GM23338 (cell line): ENCODE measurements around the gene FKRP. TPM values are rescaled to one million over a fixed set of nuclear protein-coding genes. Genes with fewer than 3 reads are reported as not detected.
A peak's percentile ranks its signal among the peaks of the same experiment; 100 is the strongest.

Experiments used
- ATAC-seq: fragments of 200-7000 bp; cut with Tn5 transposase; 3 replicates; pipeline ENCODE4 v1.9.1; 2020
- DNase-seq: peaks from one replicate; pipeline ENCODE4 v3.0.0-alpha.2; 2015; ENCODE audit warnings: low spot score
- H2AFZ ChIP-seq: fragments of 200-600 bp; sonication (generic); 2 replicates; pipeline ENCODE4 v1.8.0; 2016; ENCODE audit warnings: antibody characterized with exemption, mild to moderate bottlenecking, moderate library complexity
- H3F3A ChIP-seq: fragments of 200-600 bp; sonication (generic); replicated peaks from 2 replicates; pipeline ENCODE4 v1.8.0; 2017; ENCODE audit warnings: antibody characterized with exemption, mixed run types, low read depth
- H3K27ac ChIP-seq: fragments of 200-600 bp; sonication (generic); 2 replicates; pipeline ENCODE4 v1.6.1; 2016; ENCODE audit warnings: low read depth
- H3K27me3 ChIP-seq: fragments of 200-600 bp; sonication (generic); 2 replicates; pipeline ENCODE4 v1.8.0; 2016; ENCODE audit warnings: mild to moderate bottlenecking, mixed run types, moderate library complexity; ENCODE audit not compliant: insufficient read depth
- H3K36me3 ChIP-seq: fragments of 200-600 bp; sonication (generic); 2 replicates; pipeline ENCODE4 v1.8.0; 2016; ENCODE audit warnings: mild to moderate bottlenecking; ENCODE audit not compliant: insufficient read depth
- H3K4me1 ChIP-seq: fragments of 200-600 bp; sonication (generic); 2 replicates; pipeline ENCODE4 v1.8.0; 2016; ENCODE audit warnings: mild to moderate bottlenecking, moderate library complexity; ENCODE audit not compliant: insufficient read depth
- H3K4me2 ChIP-seq: fragments of 200-600 bp; sonication (generic); 2 replicates; pipeline ENCODE4 v1.7.1; 2017; ENCODE audit warnings: mixed run types
- H3K4me3 ChIP-seq: fragments of 200-600 bp; sonication (generic); 2 replicates; pipeline ENCODE4 v1.6.1; 2016; ENCODE audit warnings: mixed run types
- H3K79me2 ChIP-seq: fragments of 200-600 bp; sonication (generic); replicated peaks from 2 replicates; pipeline ENCODE4 v1.8.0; 2017; ENCODE audit warnings: mild to moderate bottlenecking; ENCODE audit not compliant: insufficient read depth
- H3K9me2 ChIP-seq: fragments of 200-600 bp; sonication (generic); 2 replicates; pipeline ENCODE4 v1.8.0; 2017; ENCODE audit not compliant: insufficient read depth
- H4K20me1 ChIP-seq: fragments of 200-600 bp; sonication (generic); replicated peaks from 2 replicates; pipeline ENCODE4 v1.8.0; 2017; ENCODE audit warnings: mild to moderate bottlenecking; ENCODE audit not compliant: insufficient read depth
- H3K27ac Mint-ChIP-seq: 2 replicates; pipeline ENCODE4 v1.8.0; 2020; ENCODE audit warnings: inconsistent platforms, mild to moderate bottlenecking, moderate library complexity, mixed read lengths
- H3K27me3 Mint-ChIP-seq: 3 replicates; pipeline ENCODE4 v1.8.0; 2022; ENCODE audit warnings: low read depth, mild to moderate bottlenecking, moderate library complexity, mixed read lengths, inconsistent platforms; ENCODE audit not compliant: insufficient read depth, poor library complexity
- H3K36me3 Mint-ChIP-seq: 3 replicates; pipeline ENCODE4 v1.8.0; 2021; ENCODE audit warnings: low read depth, mild to moderate bottlenecking, inconsistent platforms, moderate library complexity, mixed read lengths
- H3K4me1 Mint-ChIP-seq: 3 replicates; pipeline ENCODE4 v1.8.0; 2020; ENCODE audit warnings: mild to moderate bottlenecking, inconsistent platforms, mixed read lengths
- H3K4me3 Mint-ChIP-seq: 3 replicates; pipeline ENCODE4 v1.8.0; 2021; ENCODE audit warnings: moderate library complexity, mild to moderate bottlenecking, inconsistent platforms, mixed read lengths
- H3K9me3 Mint-ChIP-seq: 3 replicates; pipeline ENCODE4 v1.8.0; 2020; ENCODE audit warnings: moderate library complexity, mild to moderate bottlenecking, inconsistent platforms, mixed read lengths
- ETS1 ChIP-seq: IDR thresholded peaks from 2 replicates; pipeline ENCODE4 v1.6.1; 2016; ENCODE audit warnings: antibody characterized with exemption
- JUNB ChIP-seq: IDR thresholded peaks from one replicate; pipeline ENCODE4 v1.6.1; 2016; ENCODE audit warnings: antibody characterized with exemption; ENCODE audit not compliant: unreplicated experiment
- POLR2AphosphoS5 ChIP-seq: IDR thresholded peaks from 2 replicates; pipeline ENCODE4 v1.6.1; 2016; ENCODE audit warnings: antibody characterized with exemption, low read depth
- REST ChIP-seq: IDR thresholded peaks from one replicate; pipeline ENCODE4 v1.6.1; 2018; ENCODE audit warnings: antibody characterized with exemption; ENCODE audit not compliant: unreplicated experiment
- ZNF114 ChIP-seq: fragments of 250-450 bp; sonication (Bioruptor Pico); IDR thresholded peaks from 2 replicates; pipeline ENCODE4 v1.5.0; 2020; ENCODE audit warnings: mild to moderate bottlenecking, moderate library complexity
- ZNF331 ChIP-seq: fragments of 250-450 bp; sonication (Bioruptor Pico); IDR thresholded peaks from 2 replicates; pipeline ENCODE4 v1.5.0; 2020; ENCODE audit warnings: low read depth, mild to moderate bottlenecking, moderate library complexity
- ZNF462 ChIP-seq: fragments of 250-450 bp; sonication (Bioruptor Pico); IDR thresholded peaks from 2 replicates; pipeline ENCODE4 v1.5.0; 2020; ENCODE audit warnings: mild to moderate bottlenecking, moderate library complexity
- polyA plus RNA-seq: library from polyadenylated mRNA; unstranded; fragments of >200 nt; fragmentation: Nextera tagmentation; extraction: Ambion mirVana; gene quantifications from 2 replicates; pipeline ENCODE4 v1.2.1, GENCODE V29; 2016
- total RNA-seq: library from RNA; depleted of rRNA; stranded (reverse); fragments of >200 nt; shearing (Covaris generic); gene quantifications from 2 replicates; pipeline ENCODE4 v1.2.3, GENCODE V29; 2014

Gene FKRP
- total and polyA plus RNA-seq, 2 experiments from 2014 or later = 11.5 to 31.9 TPM

GRCh38 chr19:46732172-46732938 lies 13.5 kb upstream of the FKRP start:
- Histone ChIP-seq H3K4me1 (no peaks in the 10 kb centered on the region), H3K4me3 (no peak overlapping the region), H3F3A (peaks cover 3% of the 10 kb centered on the region; the same call in 1 of the 2 replicates), H3K79me2 (peaks cover 41% of the 10 kb centered on the region), H3K4me2 (no peak overlapping the region), H3K27me3 (no peaks in the 10 kb centered on the region), H3K27ac (no peak overlapping the region), H2AFZ (no peak overlapping the region), H4K20me1 (peaks cover 27% of the 10 kb centered on the region), H3K36me3 (peaks cover 32% of the 10 kb centered on the region), H3K9me2 (no peaks in the 10 kb centered on the region)
- H3K4me3 Mint-ChIP-seq = no peak overlapping the region
- peaks cover 5% of the 10 kb centered on the region for H3K27me3 Mint-ChIP-seq
- no peak for ATAC-seq
- H3K36me3 Mint-ChIP-seq = peaks cover 75% of the 10 kb centered on the region
- DNase-seq = no peak
- peaks cover 5% of the 10 kb centered on the region for H3K4me1 Mint-ChIP-seq
- no peaks in the 10 kb centered on the region for H3K9me3 Mint-ChIP-seq
- 0 out of 2 replicates have a peak overlapping the region, but pooled peaks have one; percentile 76 for H3K27ac Mint-ChIP-seq
- TF ChIP-seq ZNF114 (CRISPR knock-in tag) = no peak
- TF ChIP-seq ZNF462 (CRISPR knock-in tag) = no peak

GRCh38 chr19:46732966-46733689 lies 12.7 kb upstream of the FKRP start:
- H3K9me3 Mint-ChIP-seq = no peaks in the 10 kb centered on the region
- peaks cover 80% of the 10 kb centered on the region for H3K36me3 Mint-ChIP-seq
- peaks cover 3% of the 10 kb centered on the region; the same call in 1 of the 2 replicates for H3F3A ChIP-seq
- H3K27ac Mint-ChIP-seq = no peak overlapping the region
- no peak overlapping the region for H2AFZ ChIP-seq
- ATAC-seq (no peak), DNase-seq (no peak)
- no peak overlapping the region for H3K4me3 ChIP-seq
- no peaks in the 10 kb centered on the region for H3K9me2 ChIP-seq
- peaks cover 44% of the 10 kb centered on the region for H3K79me2 ChIP-seq
- H3K4me3 Mint-ChIP-seq = no peak overlapping the region
- peaks cover 5% of the 10 kb centered on the region for H3K27me3 Mint-ChIP-seq
- H3K4me1 ChIP-seq = no peaks in the 10 kb centered on the region
- H4K20me1 ChIP-seq = peaks cover 28% of the 10 kb centered on the region
- H3K36me3 ChIP-seq = peaks cover 29% of the 10 kb centered on the region
- no peaks in the 10 kb centered on the region for H3K27me3 ChIP-seq
- H3K4me1 Mint-ChIP-seq = peaks cover 2% of the 10 kb centered on the region; the same call in 1 of the 3 replicates
- no peak overlapping the region for H3K4me2 ChIP-seq
- H3K27ac ChIP-seq = no peak overlapping the region; the same call in 1 of the 2 replicates
- TF ChIP-seq POLR2AphosphoS5 = no peak
- TF ChIP-seq ETS1 = no peak
- TF ChIP-seq REST = no peak
- TF ChIP-seq JUNB = no peak
- no peak for TF ChIP-seq ZNF331 (CRISPR knock-in tag)
